NCI-H2171 treated with DMSO at 0.1 percent for 48 hours (cell line): ENCODE data around the gene NIFK.
"Not testable (repeated sequence)": the region's sequence is repeated elsewhere in the genome, so short reads cannot be mapped to it uniquely, and the experiment has no call there.

Experiments used
- DNase-seq: peaks from one replicate; lab custom pipeline; 2025; lab: John Stamatoyannopoulos, UW

Gene NIFK

DNA sequence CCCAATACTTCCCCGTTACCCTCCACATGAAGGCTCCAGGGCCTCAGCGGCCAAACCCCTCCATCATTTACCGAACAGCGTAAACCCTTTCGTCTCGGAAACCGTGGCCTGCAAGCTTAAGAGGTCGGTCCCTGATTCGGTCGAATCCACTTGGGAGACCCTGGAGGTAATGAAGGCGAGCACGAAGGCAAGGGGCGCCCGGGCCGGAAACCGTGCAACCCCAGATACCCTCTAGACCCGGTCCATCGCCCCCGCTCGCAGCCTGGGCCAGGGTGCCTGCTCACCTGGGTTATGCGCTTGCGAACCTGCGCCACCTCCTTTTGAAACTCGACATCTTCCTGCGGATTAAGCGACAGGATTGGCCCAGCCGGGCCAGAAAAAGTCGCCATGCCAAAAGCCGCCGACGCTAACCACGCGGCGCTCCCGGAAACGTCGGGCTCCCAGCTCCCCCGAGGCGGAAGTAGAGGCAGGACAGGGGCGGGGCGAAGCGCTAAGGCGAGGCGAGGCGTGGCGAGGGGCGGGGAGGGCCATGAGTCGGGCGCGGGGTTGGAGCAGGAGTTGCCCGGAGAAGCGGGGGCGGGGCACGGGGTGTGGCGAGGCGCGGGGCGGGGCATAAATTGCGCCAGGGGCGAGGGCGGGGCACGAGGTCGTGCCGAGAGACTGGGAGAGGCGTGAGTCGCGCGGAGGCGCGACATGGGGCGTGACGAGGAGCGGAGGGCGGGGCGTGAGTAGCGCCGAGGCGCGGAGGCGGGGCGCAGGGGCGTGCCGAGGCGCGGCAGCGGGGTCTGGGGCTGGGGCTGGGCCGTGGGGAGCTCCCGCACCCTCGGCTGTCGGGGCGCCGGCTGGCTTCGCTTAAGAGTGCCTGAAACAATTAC, at the start of gene NIFK:
NIFK (minus strand) TSS at position 414 of the 875 bp plus-strand sequence; CDS start at position 389, 25 bp downstream.
- DNase-seq: peak; percentile 97

DNA sequence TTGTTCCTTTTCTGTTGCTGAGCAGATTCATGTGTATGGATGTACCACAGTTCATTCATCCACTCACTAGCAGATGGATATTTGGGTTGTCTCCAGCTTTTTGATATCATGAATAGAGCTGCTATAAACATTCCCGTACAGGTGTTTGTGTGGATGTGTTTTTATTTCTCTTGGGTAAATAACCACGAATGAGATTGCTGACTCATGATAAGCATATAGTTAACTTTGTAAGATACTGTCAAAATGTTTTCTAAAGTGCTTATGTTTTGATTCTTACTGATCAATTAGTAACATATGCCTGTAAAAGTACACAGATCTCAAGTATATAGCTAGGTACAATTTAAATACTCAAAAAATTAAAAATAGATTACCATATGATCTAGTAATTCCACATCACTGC, 46.5 kb upstream of the NIFK start:
- no peak for DNase-seq

DNA sequence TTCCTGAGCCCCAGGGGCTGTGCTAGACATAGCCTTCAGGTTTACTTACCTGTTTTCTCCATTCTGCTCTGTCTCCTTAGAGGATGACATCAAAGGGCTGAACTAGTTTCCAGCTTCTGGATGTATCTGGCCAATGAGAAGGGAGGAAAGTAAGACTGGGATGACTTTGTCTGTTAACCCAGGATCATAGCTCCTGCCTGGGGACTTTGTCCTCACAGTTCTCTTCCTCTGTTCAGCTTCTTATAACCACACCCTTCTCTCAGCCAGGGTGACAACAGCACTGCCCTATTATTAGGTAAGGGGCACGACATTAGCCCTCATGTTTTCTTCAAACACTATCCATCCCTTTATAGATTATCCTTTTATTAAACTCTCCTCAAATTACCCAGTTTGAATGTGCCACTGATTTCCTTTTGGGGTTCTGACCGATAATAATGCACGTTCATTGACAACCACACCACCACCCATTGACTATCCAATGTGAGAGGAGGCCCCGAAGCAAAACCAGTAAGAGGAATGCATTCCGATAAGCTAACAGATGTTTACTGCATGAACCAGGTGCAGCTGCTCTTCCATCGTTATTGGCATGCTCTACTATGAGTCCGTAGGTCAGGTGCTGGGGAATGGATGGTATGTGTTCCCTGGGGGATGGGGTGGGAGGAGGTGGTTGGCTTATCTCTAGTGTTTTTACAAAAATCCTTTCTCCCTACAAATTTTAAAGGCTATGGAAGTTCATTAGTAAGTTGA, 42.2 kb upstream of the NIFK start:
- DNase-seq: peak; percentile 48

DNA sequence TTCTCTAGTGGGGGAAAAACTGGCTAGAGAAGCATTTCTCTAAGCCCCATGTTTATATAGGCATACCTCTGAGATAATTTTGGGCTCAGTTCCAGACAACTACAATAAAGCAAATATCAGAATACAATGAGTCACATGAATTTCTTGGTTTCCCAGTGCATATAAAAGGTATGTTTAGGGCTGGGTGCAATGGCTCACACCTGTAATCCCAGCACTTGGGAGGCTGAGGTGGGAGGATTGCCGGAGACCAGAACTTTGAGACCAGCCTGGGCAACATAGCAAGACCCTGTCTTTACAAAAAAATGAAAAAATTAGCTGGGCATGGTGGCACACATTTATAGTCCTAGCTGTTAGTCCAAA, 41.0 kb upstream of the NIFK start:
- no peak for DNase-seq

DNA sequence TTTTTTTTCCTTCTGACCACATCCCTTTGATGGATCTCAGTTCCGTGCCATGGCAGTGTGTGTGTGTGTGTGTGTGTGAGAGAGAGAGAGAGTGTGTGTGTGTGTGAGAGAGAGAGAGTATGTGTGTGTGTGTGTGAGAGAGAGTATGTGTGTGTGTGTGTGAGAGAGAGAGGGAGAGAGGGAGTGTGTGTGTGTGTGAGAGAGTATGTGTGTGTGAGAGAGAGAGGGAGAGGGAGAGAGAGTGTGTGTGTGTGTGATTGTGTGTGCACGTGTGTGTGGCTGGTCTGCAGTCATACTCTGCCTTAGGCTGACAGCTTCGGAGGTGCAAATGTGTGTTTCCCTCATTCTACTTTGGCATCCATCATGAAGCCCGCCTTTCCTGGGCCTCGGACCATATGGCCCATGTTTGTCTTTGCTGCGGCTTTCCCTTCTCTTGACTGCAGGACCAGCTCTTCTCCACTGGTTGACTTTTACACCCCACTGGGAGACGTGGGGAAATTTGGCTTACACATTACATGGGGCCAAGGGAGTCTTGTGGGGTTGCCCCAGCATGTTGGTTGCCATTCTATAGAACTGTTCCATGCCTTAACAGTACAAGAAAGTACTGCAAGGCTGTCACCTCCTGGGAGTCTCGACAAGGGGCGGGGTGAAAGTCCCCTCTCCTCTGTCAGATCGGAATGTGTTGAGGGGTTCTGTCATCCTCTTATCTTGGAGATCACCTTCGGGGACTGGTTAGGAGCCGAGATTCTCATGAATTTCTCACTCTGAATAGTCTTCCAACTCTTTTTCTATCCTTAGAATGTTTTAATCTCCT, 40.4 kb upstream of the NIFK start:
- peak; percentile 72 for DNase-seq

DNA sequence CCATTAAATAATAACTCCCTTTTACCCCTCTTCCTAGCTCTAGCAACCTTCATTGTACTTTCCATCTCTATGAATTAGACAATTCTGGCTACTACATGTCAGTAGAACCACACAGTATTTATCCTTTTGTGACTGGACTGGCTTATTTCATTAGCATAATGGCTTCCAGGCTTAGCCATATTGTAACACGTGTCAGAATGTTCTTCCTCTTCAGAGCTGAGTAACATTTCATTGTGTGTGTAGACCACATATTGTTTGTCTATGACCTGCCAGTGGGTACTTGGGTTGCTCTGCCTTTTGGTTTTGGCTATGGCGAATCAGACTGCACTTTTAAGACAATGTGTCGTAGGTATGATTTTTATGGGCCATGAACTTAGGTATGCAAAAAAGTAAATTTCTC, 39.7 kb upstream of the NIFK start:
- no peak for DNase-seq

DNA sequence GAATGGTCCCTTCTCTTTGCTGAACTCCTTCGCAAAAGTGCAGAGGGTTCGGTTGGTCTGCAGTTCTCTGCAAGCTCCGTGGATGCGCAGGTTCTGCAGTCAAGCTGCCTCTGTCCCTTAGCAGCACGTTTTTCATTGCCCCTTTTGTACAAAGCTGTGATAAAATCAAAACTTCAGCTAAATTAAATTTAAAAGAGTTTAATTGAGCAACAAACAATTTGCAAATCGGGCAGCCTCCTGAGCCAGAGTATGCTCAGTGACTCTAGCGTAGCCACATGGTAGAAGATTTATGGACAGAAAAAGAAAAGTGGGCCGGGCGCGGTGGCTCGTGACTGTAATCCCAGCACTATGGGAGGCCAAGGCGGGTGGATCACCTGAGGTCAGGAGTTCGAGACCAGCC, 37.6 kb upstream of the NIFK start:
- no peak for DNase-seq

DNA sequence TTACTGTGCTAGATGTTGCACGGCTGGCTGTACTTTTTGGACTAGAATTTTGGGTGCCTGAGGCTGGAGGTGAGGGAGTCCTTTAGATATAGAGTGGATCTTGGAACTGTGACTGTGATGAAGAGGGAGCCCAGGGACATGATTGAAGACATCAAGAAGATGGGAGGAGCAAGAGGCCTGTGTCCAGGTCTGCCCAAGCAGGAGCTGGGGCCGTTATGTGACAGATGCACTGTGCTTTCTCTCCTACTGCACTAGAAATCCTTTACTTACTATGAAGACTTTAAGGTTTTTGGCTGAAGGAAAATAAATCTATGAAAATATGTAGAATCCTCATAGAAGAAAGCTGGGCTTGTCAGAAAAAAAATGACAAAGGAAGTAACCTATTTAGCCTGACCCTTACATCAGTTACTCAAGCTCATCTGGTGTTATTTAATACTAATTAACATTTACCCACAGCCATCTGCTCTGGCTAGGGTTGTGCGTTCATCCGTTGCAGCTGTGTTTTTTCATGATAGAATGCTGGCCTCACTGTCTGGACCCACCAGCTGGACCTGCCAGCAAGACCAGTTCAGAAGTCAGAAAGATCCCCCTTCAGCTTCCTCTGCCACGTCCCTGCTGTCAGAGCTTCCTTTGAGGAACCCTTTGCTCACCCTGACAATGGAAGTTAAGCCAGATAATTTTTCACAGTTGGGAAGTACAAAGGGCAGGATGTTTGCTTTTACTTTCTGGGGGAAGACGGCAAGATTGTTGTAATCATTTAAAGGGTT, 35.5 kb upstream of the NIFK start:
- peak; percentile 80 for DNase-seq

DNA sequence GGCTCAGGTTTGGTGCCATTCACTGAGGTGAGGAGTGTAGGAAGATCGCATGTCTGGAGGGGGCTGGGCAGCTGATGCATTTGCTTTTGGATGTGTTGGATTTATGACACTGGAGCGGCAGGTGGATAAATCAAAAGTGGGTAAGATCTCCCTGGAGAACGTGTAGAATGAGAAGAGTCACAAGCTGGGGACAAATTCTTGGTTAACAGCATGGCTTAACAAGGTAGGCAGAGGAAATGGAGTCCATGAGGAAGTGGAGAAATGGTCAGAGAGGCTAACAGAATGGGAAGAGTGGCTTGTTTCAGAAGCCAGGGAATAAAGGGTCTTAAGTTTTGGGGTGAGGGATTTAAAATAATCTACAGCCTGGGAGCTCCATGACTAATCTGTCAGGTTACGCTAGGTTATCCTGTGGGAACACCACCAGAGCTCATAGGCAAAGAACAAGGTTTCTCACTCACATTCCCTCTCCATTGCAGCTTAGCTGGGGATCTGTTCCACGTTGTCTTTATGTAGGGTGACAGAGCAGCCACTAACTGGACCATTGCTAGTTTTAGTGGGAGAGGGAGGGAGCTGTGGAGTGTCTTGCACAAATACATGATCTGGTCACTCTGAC, 31.6 kb upstream of the NIFK start:
- no peak for DNase-seq

DNA sequence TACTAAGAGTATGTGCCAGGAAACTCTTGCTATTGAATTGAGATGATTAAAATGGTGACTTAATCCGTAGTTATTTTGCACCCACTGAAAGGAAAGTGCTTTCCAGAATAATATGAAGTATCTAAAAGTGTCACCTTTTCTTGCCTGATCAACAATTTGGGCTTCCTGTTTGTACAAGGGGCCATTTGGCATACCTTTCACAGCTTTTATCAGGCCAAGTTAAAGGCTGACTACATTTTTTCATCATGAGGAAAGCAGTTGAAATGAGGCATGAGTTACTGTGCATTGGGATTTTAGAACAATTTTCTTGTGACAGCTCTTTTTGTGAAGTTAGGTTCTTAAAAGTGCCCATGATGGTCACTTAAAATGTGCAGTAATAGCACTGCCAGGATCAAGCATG, 29.9 kb upstream of the NIFK start:
- no peak for DNase-seq

DNA sequence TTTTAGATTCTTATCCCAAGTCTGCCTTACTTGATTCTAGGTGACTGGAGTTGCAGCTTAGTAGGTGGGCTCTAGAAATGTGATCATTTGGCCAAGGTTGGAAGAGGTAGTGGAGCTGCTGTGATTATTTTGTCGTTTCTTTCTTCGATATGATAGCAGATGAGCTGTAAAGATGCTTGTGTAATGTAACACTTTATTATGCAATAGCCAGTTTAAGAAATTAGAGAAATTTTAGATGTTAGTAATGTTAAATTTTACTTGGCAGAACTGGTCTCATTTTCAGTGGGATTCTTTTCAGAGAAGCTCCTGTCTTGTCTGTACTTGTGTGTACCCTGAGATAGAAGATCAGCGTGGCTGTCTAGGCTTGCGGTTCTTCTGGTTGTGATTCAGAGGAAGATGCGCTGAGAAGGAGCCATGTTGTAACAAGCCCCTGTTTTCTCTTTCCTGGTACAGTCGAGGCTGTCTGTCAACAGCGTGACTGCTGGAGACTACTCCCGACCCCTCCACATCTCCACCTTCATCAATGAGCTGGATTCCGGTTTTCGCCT, 28.1 kb upstream of the NIFK start:
- no peak for DNase-seq

DNA sequence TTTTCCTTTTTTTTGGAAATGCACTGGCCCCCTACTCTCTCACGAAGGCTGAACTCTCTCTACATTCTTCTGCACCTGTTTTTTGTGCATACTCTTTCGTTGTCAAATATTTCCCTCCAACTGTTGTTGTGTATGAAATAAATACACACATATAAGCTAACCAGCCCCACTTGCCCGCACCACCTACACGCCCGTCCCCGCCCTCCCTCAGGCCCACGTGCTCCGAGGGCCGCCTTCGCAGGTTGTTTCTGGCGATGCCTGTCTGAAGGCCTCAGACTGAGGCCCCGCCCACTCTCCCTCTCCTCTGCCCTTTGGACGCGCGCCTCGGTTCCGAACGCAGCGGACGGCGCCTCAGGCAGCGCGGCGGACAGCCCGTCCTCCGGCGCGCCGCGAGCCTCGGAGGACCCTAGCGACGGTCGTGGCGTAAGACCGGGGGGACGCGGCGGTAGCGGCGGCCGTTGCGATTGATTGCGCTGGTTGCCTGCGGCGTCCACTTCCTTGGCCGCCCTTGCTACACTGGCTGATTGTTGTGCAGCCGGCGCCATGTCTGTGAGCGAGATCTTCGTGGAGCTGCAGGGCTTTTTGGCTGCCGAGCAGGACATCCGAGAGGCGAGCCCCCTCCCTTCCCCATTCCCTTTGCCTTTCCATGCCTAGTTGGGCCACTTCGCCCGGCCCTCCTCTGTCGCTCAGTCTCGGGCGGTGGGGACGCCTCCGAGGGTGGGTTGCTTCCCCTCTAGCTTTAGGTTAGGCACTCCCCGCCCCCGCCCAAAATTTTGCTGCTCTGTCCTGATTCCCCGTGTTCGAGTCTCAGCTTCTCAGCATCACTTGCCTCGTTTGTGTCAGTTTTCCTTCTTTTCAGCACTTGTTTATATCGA, 18.8 kb upstream of the NIFK start, which contains the start of gene TSN:
TSN (plus strand) TSS at position 415 of the 875 bp plus-strand sequence; CDS start at position 544, 129 bp downstream.
- DNase-seq: peak; percentile 96

DNA sequence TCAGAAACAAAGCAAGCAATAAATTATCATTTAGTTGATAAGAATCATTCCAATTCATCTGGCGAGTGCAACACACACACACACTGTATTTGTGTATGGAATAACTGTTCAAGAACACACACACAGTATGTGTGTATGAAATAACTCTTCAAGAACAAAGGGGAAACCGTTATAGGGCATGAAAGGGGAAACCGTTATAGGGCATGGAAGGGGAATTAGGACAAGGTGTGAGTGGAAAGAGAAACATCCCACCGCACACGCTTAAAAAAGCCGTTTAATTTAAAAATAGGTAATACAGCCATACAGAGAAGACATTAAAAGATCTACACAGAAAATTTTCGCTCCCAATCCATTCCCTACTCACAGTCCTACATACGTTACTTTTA, 18.2 kb upstream of the NIFK start:
- no peak for DNase-seq

DNA sequence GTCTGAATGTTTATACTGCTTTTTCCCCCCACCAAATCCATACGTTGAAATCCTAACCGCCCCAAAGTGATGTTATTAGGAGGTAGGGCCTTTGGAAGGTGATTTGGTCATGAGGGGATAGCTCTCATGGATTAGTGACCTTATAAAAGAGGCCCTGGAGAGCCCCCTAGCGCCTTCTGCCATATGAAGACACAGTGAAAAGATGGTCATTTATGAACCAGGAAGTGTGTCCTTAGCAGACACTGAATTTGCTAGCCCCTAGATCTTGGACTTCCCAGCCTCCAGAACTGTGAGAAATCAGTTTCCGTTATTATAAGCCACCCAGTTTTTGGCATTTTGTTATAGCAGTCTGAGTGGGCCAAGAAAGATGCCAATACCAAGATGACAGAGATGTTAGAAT, 11.5 kb upstream of the NIFK start:
- DNase-seq: no peak

DNA sequence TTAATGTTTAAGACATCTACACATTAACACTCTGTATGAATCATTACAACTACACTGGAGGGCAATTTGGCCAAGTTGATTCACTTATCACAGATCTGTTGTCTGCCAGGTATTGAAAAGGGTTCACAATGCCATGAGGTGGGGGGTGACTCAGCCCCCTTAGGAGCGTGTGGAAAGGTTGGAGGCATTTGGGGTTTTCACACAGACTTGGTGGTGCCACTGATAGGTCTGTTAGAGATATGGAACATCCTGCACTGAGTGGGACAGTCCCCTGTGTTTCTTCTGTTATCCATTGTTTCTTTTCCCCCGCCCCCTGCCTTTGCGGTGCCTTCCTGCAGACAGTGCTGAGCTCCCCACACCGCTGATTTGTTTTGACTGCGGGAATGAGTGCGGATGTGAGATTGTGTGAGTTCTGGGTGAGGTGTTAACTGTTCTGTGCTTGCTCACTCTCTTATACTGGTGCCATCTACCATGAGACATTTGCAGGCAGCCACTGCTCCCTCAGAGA, 9.4 kb upstream of the NIFK start:
- no peak for DNase-seq

DNA sequence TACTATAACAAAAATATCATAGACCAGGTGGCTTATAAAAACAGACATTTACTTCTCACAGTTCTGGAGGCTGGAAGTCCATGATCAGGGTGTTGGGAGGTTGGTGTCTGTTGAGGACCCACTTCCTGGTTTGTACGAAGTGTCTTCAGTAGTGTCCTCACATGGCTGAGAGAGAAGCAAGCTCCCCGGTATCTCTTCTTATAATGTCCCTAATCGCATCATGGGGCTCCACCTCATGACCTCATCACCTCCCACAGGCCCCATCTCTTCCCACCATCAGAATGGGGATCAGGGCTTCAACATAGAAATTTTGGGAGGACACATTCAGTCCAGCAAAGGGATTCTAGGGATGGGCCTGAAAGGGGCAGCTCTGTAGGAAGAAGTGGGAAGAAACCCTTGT, 4.8 kb upstream of the NIFK start:
- no peak for DNase-seq

DNA sequence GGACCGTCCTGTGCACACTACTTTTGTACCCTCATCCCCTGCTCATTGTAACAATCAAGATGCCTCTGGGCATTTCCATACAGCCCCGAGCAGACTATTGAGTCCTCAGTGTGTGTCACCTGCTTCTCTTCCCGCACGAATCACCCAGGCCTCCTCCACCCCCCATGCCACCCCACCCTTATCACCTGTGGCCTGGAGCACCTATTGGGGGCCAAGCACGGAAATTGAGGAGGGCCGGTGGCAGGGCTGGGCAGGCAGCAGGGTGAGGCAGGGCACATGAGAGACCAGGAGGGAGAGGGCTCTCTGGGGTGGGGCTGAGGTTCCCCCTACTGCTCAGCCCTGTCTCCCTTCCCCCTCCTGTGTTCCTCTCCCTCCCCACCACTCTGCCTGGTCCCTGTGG, 4.3 kb upstream of the NIFK start:
- DNase-seq: no peak

DNA sequence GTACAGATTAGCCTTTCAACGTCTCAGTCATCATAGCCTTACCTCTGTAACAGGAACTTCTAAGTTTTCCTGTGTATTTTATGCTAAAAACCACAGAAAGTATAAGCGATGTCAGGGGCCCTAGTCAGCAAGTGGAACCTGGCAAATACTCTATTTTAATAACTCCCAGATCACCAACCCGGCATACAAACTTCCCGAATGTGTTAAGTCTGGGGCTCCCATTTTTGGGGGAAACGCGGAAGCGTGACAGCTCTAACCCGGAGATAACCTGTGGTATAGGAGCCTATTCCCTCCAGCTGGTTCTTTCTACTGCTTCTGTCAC, 574 bp downstream of the NIFK start:
- no peak for DNase-seq

DNA sequence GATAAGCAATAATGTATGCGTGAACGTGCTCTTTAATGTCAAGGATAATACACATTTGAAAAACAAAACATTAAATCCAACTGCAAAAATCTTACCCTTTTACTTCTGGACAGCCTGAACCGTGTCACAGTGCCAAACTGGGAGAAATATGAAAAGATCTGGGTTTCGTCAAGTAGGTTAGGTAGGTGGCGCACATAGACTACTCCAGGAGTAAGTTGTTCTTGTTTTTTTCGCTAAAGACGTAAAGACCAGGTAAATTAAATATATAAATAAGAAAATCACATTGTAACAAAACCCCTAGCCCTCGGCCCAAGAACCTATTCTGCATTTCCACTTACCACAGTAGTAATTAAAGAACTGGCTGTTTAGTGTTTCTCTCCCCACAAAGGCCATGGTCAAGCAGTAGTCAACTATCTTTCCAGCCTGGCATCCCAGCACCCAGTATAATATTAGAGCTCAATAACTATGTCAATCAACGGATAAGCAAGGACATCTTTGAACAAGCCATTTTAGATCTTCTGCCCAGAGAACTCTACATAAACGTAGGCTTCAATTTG, 1.1 kb downstream of the NIFK start:
- DNase-seq: peak; percentile 18

DNA sequence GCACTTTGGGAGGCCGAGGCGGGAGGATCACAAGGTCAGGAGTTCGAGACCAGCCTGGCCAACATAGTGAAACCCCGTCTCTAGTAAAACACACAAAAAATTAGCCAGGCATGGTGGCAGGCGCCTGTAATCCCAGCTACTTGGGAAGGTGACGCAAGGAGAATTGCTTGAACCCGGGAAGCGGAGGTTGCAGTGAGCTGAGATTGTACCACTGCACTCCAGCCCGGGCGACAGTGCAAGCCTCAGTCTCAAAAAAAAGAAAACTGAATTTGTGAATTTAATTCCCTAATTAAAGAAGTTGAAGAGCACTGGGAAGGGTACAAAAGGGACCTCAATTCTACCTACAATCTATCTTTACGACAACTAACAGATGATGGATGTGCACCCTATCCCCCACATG, 2.1 kb downstream of the NIFK start:
- not testable (repeated sequence) for DNase-seq
